Natural killer cell (primary cell): ENCODE results near the gene UBE2D2. TPM values are rescaled to one million over a fixed set of nuclear protein-coding genes. Genes with fewer than 3 reads are reported as not detected.
A peak's percentile ranks its signal among the peaks of the same experiment; 100 is the strongest.

Experiments used
- ATAC-seq, 3 donors: fragments of 150-1000 bp in 2 of 3; fragments of 200-7000 bp in 1 of 3; cut with Tn5 transposase; 1 replicate in 1 of 3; 2 replicates in 2 of 3; pipeline ENCODE4 v1.10.0; 2021; ENCODE audit warnings: mild to moderate bottlenecking in 2 of 3, moderate library complexity in 2 of 3
- DNase-seq, 2 donors: peaks; one replicate each; pipeline versions ENCODE4 v3.0.0 to v3.0.0-alpha.2; 2013 to 2021; ENCODE audit warnings: mixed read lengths in 1 of 2
- H3K27ac ChIP-seq: one replicate; pipeline ENCODE4 v1.5.1; 2013; ENCODE audit warnings: mild to moderate bottlenecking, low read length
- H3K27me3 ChIP-seq: one replicate; pipeline ENCODE4 v1.6.1; 2013; ENCODE audit warnings: low read length; ENCODE audit not compliant: control insufficient read depth, insufficient read depth
- H3K36me3 ChIP-seq: one replicate; pipeline ENCODE4 v1.6.1; 2013; ENCODE audit warnings: low read length; ENCODE audit not compliant: control insufficient read depth, insufficient read depth
- H3K4me1 ChIP-seq: one replicate; pipeline ENCODE4 v1.6.1; 2013; ENCODE audit warnings: low read length; ENCODE audit not compliant: control insufficient read depth, insufficient read depth
- H3K4me3 ChIP-seq: one replicate; pipeline ENCODE4 v1.5.1; 2013; ENCODE audit warnings: low read length
- H3K9me3 ChIP-seq: one replicate; pipeline ENCODE4 v1.6.1; 2013; ENCODE audit warnings: low read length; ENCODE audit not compliant: control insufficient read depth, insufficient read depth
- H3K27ac Mint-ChIP-seq, 2 donors: one replicate each; pipeline ENCODE4 v1.8.0; 2022; ENCODE audit warnings: mild to moderate bottlenecking in 2 of 2, mixed read lengths in 2 of 2, moderate library complexity in 1 of 2
- H3K27me3 Mint-ChIP-seq, 2 donors: one replicate each; pipeline ENCODE4 v1.8.0; 2022; ENCODE audit warnings: low read depth in 2 of 2, mixed read lengths in 2 of 2
- H3K36me3 Mint-ChIP-seq: one replicate; pipeline ENCODE4 v1.8.0; 2022; ENCODE audit warnings: mixed read lengths
- H3K4me1 Mint-ChIP-seq, 2 donors: one replicate each; pipeline ENCODE4 v1.8.0; 2022; ENCODE audit warnings: mixed read lengths in 2 of 2
- H3K4me3 Mint-ChIP-seq: one replicate; pipeline ENCODE4 v1.8.0; 2022; ENCODE audit warnings: mild to moderate bottlenecking, moderate library complexity, mixed read lengths
- H3K9me3 Mint-ChIP-seq, 2 donors: one replicate each; pipeline ENCODE4 v1.8.0; 2022; ENCODE audit warnings: mixed read lengths in 2 of 2
- CTCF ChIP-seq: fragments of 200-600 bp; IDR thresholded peaks from one replicate; pipeline ENCODE4 v1.8.0; 2022; ENCODE audit warnings: antibody characterized with exemption
- WGBS: methylation state at CpG from one replicate; pipeline ENCODE4 v1.1.7; 2013; ENCODE audit warnings: missing lambda C conversion rate; ENCODE audit not compliant: insufficient coverage; 5-methylcytosine and 5-hydroxymethylcytosine counted together
- intact Hi-C: fragments of 100-400 bp; cut with micrococcal nuclease; formaldehyde crosslinking; loops from one replicate; pipeline ENCODE4 v1.14.2; 2022
- total RNA-seq, 4 donors: library from RNA; stranded (reverse); fragments of 120-200 nt in 1 of 4; gene quantifications; one replicate each; pipeline versions ENCODE4 v1.2.3 to v1.2.4, GENCODE V29; 2013 to 2022

UBE2D2 gene
- total RNA-seq, 3 donors from 2014 or later (not counting 1 experiment from before 2014, with no cell fraction given) = 127 to 139 (median 131) TPM

- Histone ChIP-seq H3K27me3 (no peaks in the 10 kb centered on the region), H3K4me3 (no peak overlapping the region), H3K9me3 (no peaks in the 10 kb centered on the region), H3K4me1 (peaks cover 9% of the 10 kb centered on the region), H3K27ac (no peak overlapping the region), H3K36me3 (no peaks in the 10 kb centered on the region)
- TF ChIP-seq CTCF = no peak
- ATAC-seq (no peak), DNase-seq (no peak)
- no peaks in the 10 kb centered on the region for H3K9me3 Mint-ChIP-seq
- H3K4me3 Mint-ChIP-seq = no peak overlapping the region
- 100% methylated on average over 2 of the region's 2 CpGs for WGBS
- peaks cover 16 to 17% of the 10 kb centered on the region in 2 donors for H3K4me1 Mint-ChIP-seq
- intact Hi-C loops = no loop called here
- no peaks in the 10 kb centered on the region for H3K36me3 Mint-ChIP-seq
- no peaks in the 10 kb centered on the region for H3K27me3 Mint-ChIP-seq
- no peak overlapping the region for H3K27ac Mint-ChIP-seq
Measured at GRCh38 chr5:139557811-139558210, 3.3 kb upstream of the UBE2D2 start.

- Histone ChIP-seq H3K27ac (peak overlapping the region; percentile 78), H3K36me3 (no peaks in the 10 kb centered on the region), H3K4me3 (peak overlapping the region; percentile 50), H3K9me3 (no peaks in the 10 kb centered on the region), H3K4me1 (peaks cover 42% of the 10 kb centered on the region), H3K27me3 (no peaks in the 10 kb centered on the region)
- DNase-seq (peak in 1 of 2 donors; percentile 62), ATAC-seq (peak; percentile 7 to 26 (median 25))
- Mint-ChIP-seq H3K27me3 (no peaks in the 10 kb centered on the region), H3K4me3 (peak overlapping the region; percentile 89), H3K27ac (peak overlapping the region; percentile 92 to 93), H3K36me3 (no peaks in the 10 kb centered on the region), H3K4me1 (peaks cover 39 to 42% of the 10 kb centered on the region in 2 donors), H3K9me3 (no peaks in the 10 kb centered on the region)
- no peak for TF ChIP-seq CTCF
- intact Hi-C loops = loop anchor here (2.0 to 10.0 kb wide), 2 partner anchors 43 to 133 kb away; no protein-coding TSS in a partner anchor
- WGBS = under 1% methylated on average over 55 of the region's 57 CpGs
Measured at GRCh38 chr5:139561655-139562451, 714 bp downstream of the UBE2D2 start.

GRCh38 chr5:139562847-139563246 is 1.7 kb downstream of the UBE2D2 start:
- peak overlapping the region; percentile 78 for H3K27ac ChIP-seq
- Mint-ChIP-seq H3K27ac (peak overlapping the region; percentile 92 to 93), H3K4me3 (peak overlapping the region; percentile 89), H3K4me1 (peaks cover 39 to 42% of the 10 kb centered on the region in 2 donors), H3K36me3 (no peaks in the 10 kb centered on the region), H3K9me3 (no peaks in the 10 kb centered on the region), H3K27me3 (no peaks in the 10 kb centered on the region)
- intact Hi-C loops = loop anchor here (10.0 kb wide), 1 partner anchor 132 kb away; no protein-coding TSS in a partner anchor
- no peaks in the 10 kb centered on the region for H3K27me3 ChIP-seq
- no peak for TF ChIP-seq CTCF
- peak overlapping the region; percentile 50 for H3K4me3 ChIP-seq
- no peaks in the 10 kb centered on the region for H3K9me3 ChIP-seq
- ATAC-seq (no peak), DNase-seq (no peak)
- H3K36me3 ChIP-seq = no peaks in the 10 kb centered on the region
- WGBS = 18% methylated on average over 5 of the region's 5 CpGs
- H3K4me1 ChIP-seq = peaks cover 42% of the 10 kb centered on the region
